ENCODE data around the gene SNAI1. TPM values are rescaled to one million over a fixed set of nuclear protein-coding genes. Genes with fewer than 3 reads are reported as not detected.

The SNAI1 gene
- total RNA-seq, 4 donors from 2014 or later, result 0.32 to 0.41 (median 0.40) TPM; not detected in 1

- Histone ChIP-seq H3K27me3 (no peaks in the 10 kb centered on the region), H3K27ac (peak overlapping the region in 3 of 4 donors; percentile 29 to 58 (median 46)), H3K4me3 (no peak overlapping the region), H3K4me1 (peaks cover 4 to 28% (median 19%) of the 10 kb centered on the region in 4 donors), H3K36me3 (no peaks in the 10 kb centered on the region), H3K9me3 (no peaks in the 10 kb centered on the region)
- in situ Hi-C loops (cut with MboI; ENCODE audit: low pct_ligation_motif_present in 1 of 4, low pct_unique_long_range_greater_than_20kb in 1 of 4, low sequenced_read_pairs in 3 of 4), result no loop called here
- WGBS, 2 donors (ENCODE audit: low coverage in 1 of 2), result 73% methylated on average over 9 of the region's 9 CpGs; no CpG with 5 or more reads in 1 of the 2 donors
- intact Hi-C loops (cut with DNase I; ENCODE audit: low total_unique reads), result no loop called here
- DNase-seq, result no peak
- TF ChIP-seq EP300 (IDR thresholded peaks at IDR 0.05; ENCODE audit: low read depth), result no peak
- TF ChIP-seq POLR2AphosphoS5 (IDR thresholded peaks at IDR 0.05), result no peak
- TF ChIP-seq CTCF (IDR thresholded peaks at IDR 0.05), result no peak
- TF ChIP-seq POLR2A (IDR thresholded peaks at IDR 0.05), result no peak
Observed at GRCh38 chr20:50034567-50035180, 51.9 kb downstream of the SNAI1 start.

GRCh38 chr20:50036703-50037102 is 53.9 kb downstream of the SNAI1 start:
- intact Hi-C loops (cut with DNase I; ENCODE audit: low total_unique reads) (no loop called here), in situ Hi-C loops (cut with MboI; ENCODE audit: low pct_ligation_motif_present in 1 of 4, low pct_unique_long_range_greater_than_20kb in 1 of 4, low sequenced_read_pairs in 3 of 4) (no loop called here)
- no peak for DNase-seq
- peaks cover 4 to 18% (median 9%) of the 10 kb centered on the region in 4 donors for H3K4me1 ChIP-seq
- no peaks in the 10 kb centered on the region for H3K27me3 ChIP-seq
- no peak for TF ChIP-seq POLR2A (IDR thresholded peaks at IDR 0.05)
- TF ChIP-seq EP300 (IDR thresholded peaks at IDR 0.05; ENCODE audit: low read depth), result no peak
- TF ChIP-seq CTCF (IDR thresholded peaks at IDR 0.05), result no peak
- TF ChIP-seq POLR2AphosphoS5 (IDR thresholded peaks at IDR 0.05), result no peak
- WGBS, 2 donors (ENCODE audit: low coverage in 1 of 2), result 68% methylated on average over 3 of the region's 3 CpGs; no CpG with 5 or more reads in 1 of the 2 donors
- H3K36me3 ChIP-seq, result no peaks in the 10 kb centered on the region
- no peaks in the 10 kb centered on the region for H3K9me3 ChIP-seq
- no peak overlapping the region for H3K4me3 ChIP-seq
- H3K27ac ChIP-seq, result no peak overlapping the region

GRCh38 chr20:50037123-50037522 is 54.3 kb downstream of the SNAI1 start:
- 88% methylated on average over 3 of the region's 3 CpGs; no CpG with 5 or more reads in 1 of the 2 donors for WGBS, 2 donors (ENCODE audit: low coverage in 1 of 2)
- TF ChIP-seq POLR2A (IDR thresholded peaks at IDR 0.05) (no peak), CTCF (IDR thresholded peaks at IDR 0.05) (no peak), EP300 (IDR thresholded peaks at IDR 0.05; ENCODE audit: low read depth) (no peak), POLR2AphosphoS5 (IDR thresholded peaks at IDR 0.05) (no peak)
- no peak overlapping the region for H3K27ac ChIP-seq
- H3K9me3 ChIP-seq, result no peaks in the 10 kb centered on the region
- H3K4me3 ChIP-seq, result no peak overlapping the region
- intact Hi-C loops (cut with DNase I; ENCODE audit: low total_unique reads), result no loop called here
- no peaks in the 10 kb centered on the region for H3K27me3 ChIP-seq
- H3K36me3 ChIP-seq, result no peaks in the 10 kb centered on the region
- in situ Hi-C loops (cut with MboI; ENCODE audit: low pct_ligation_motif_present in 1 of 4, low pct_unique_long_range_greater_than_20kb in 1 of 4, low sequenced_read_pairs in 3 of 4), result no loop called here
- H3K4me1 ChIP-seq, result peaks cover 4 to 18% (median 9%) of the 10 kb centered on the region in 4 donors
- no peak for DNase-seq

GRCh38 chr20:50037575-50037974 is 54.8 kb downstream of the SNAI1 start:
- Histone ChIP-seq H3K27me3 (no peaks in the 10 kb centered on the region), H3K27ac (no peak overlapping the region), H3K4me1 (peaks cover 4 to 18% (median 9%) of the 10 kb centered on the region in 4 donors), H3K9me3 (no peaks in the 10 kb centered on the region), H3K4me3 (no peak overlapping the region), H3K36me3 (no peaks in the 10 kb centered on the region)
- in situ Hi-C loops (cut with MboI; ENCODE audit: low pct_ligation_motif_present in 1 of 4, low pct_unique_long_range_greater_than_20kb in 1 of 4, low sequenced_read_pairs in 3 of 4) (no loop called here), intact Hi-C loops (cut with DNase I; ENCODE audit: low total_unique reads) (no loop called here)
- WGBS, 2 donors (ENCODE audit: low coverage in 1 of 2), result 88 to 92% methylated on average over 4 to 7 of the region's 7 CpGs
- TF ChIP-seq CTCF (IDR thresholded peaks at IDR 0.05) (no peak), POLR2AphosphoS5 (IDR thresholded peaks at IDR 0.05) (no peak), EP300 (IDR thresholded peaks at IDR 0.05; ENCODE audit: low read depth) (no peak), POLR2A (IDR thresholded peaks at IDR 0.05) (no peak)
- no peak for DNase-seq

Measured in transverse colon (tissue), 4 donors.